H1 (cell line): ENCODE data around the gene KLF18. TPM values are rescaled to one million over a fixed set of nuclear protein-coding genes. Genes with fewer than 3 reads are reported as not detected.

Experiments
- CTCF ChIA-PET: fragments of 300-600 bp; sonication (Branson Sonifier 250); formaldehyde crosslinking; loops from one replicate; lab custom pipeline; 2021; ENCODE audit not compliant: partially characterized antibody; lab: Charles Lee
- POLR2A ChIA-PET: fragments of 300-600 bp; sonication (Branson Sonifier 250); formaldehyde crosslinking; loops from one replicate; lab custom pipeline; 2021; ENCODE audit warnings: inconsistent platforms; ENCODE audit not compliant: partially characterized antibody; lab: Charles Lee
- DNase-seq, 2 experiments: peaks; one replicate each; pipeline versions ENCODE4 v3.0.0 to v3.0.0-alpha.2; 2010 to 2022; ENCODE audit warnings: low spot score in 2 of 2, low read depth in 1 of 2, mixed read lengths in 1 of 2
- FAIRE-seq: peaks from 2 replicates; lab custom pipeline; 2011; peaks lifted over from hg19 to GRCh38; lab: Jason Lieb, UNC
- H2AFZ ChIP-seq: 2 replicates; pipeline ENCODE4 v1.8.1; 2012; ENCODE audit warnings: low read length, inconsistent platforms
- H2AK5ac ChIP-seq: 2 replicates; pipeline ENCODE4 v1.6.1; 2013; ENCODE audit warnings: low read depth, low read length
- H2BK120ac ChIP-seq: replicated peaks from 2 replicates; pipeline ENCODE3; 2013; ENCODE audit warnings: low read depth, low read length, inconsistent platforms
- H2BK12ac ChIP-seq: 2 replicates; pipeline ENCODE4 v1.6.1; 2013; ENCODE audit warnings: low read depth, low read length
- H2BK15ac ChIP-seq: 2 replicates; pipeline ENCODE4 v1.6.1; 2013; ENCODE audit warnings: low read length
- H2BK20ac ChIP-seq: 2 replicates; pipeline ENCODE4 v1.6.1; 2013; ENCODE audit warnings: low read length
- H2BK5ac ChIP-seq: 2 replicates; pipeline ENCODE4 v1.6.1; 2013; ENCODE audit warnings: low read depth, low read length
- H3K14ac ChIP-seq: 2 replicates; pipeline ENCODE4 v1.6.1; 2013; ENCODE audit warnings: inconsistent platforms; ENCODE audit not compliant: insufficient read length
- H3K18ac ChIP-seq: 2 replicates; pipeline ENCODE4 v1.6.1; 2013; ENCODE audit warnings: low read length; ENCODE audit errors: extremely low read depth
- H3K23ac ChIP-seq: 2 replicates; pipeline ENCODE4 v1.6.1; 2013; ENCODE audit warnings: inconsistent platforms; ENCODE audit not compliant: insufficient read length
- H3K23me2 ChIP-seq: 2 replicates; pipeline ENCODE4 v1.6.1; 2013; ENCODE audit warnings: low read depth, low read length
- H3K27ac ChIP-seq: 2 replicates; pipeline ENCODE4 v1.6.1; 2011; ENCODE audit warnings: low read depth, low read length, inconsistent platforms
- H3K27me3 ChIP-seq, 4 experiments: replicated peaks in 1 of 4; 1 replicate in 1 of 4; 2 replicates in 3 of 4; pipeline versions ENCODE4 v1.6.1 to v1.8.1; 2011 to 2013; ENCODE audit warnings: low read length in 3 of 4, mild to moderate bottlenecking in 3 of 4, inconsistent platforms in 2 of 4, mixed read lengths in 2 of 4, moderate library complexity in 1 of 4; ENCODE audit not compliant: control insufficient read depth in 3 of 4, insufficient read depth in 3 of 4; ENCODE audit errors: extremely low read depth in 1 of 4
- H3K36me3 ChIP-seq, 4 experiments: 2 replicates each; pipeline versions ENCODE4 v1.6.1 to v1.8.1; 2011 to 2013; ENCODE audit warnings: mild to moderate bottlenecking in 4 of 4, low read length in 3 of 4, moderate library complexity in 2 of 4, control low read depth in 1 of 4, inconsistent platforms in 1 of 4; ENCODE audit not compliant: insufficient read depth in 4 of 4, control insufficient read depth in 2 of 4
- H3K4ac ChIP-seq: replicated peaks from 2 replicates; pipeline ENCODE3; 2013; ENCODE audit warnings: low read length, low read depth, mixed read lengths, inconsistent platforms; ENCODE audit not compliant: insufficient read length
- H3K4me1 ChIP-seq, 4 experiments: replicated peaks in 1 of 4; 1 replicate in 1 of 4; 2 replicates in 3 of 4; pipeline versions ENCODE4 v1.6.1 to v1.8.1; 2011 to 2013; ENCODE audit warnings: low read length in 3 of 4, inconsistent platforms in 2 of 4, mixed read lengths in 1 of 4; ENCODE audit not compliant: insufficient read depth in 4 of 4, control insufficient read depth in 3 of 4
- H3K4me2 ChIP-seq, 2 experiments: 2 replicates each; pipeline versions ENCODE4 v1.6.1 to v1.8.1; 2011 to 2013; ENCODE audit warnings: low read depth in 2 of 2, low read length in 2 of 2, control low read depth in 1 of 2, inconsistent platforms in 1 of 2, mild to moderate bottlenecking in 1 of 2; ENCODE audit not compliant: insufficient read depth in 1 of 2
- H3K4me3 ChIP-seq, 4 experiments: fragments of 200-600, 300-600 bp in 1 of 4; sonication (generic), shearing (Covaris generic), sonication (Bioruptor Twin) in 1 of 4; 2 replicates each; pipeline versions ENCODE4 v1.5.1 to v1.8.1; 2011 to 2016; ENCODE audit warnings: low read length in 4 of 4, low read depth in 3 of 4, control low read depth in 2 of 4, inconsistent platforms in 2 of 4, mild to moderate bottlenecking in 2 of 4, mixed read lengths in 1 of 4, moderate library complexity in 1 of 4; ENCODE audit not compliant: insufficient read depth in 2 of 4; ENCODE audit errors: extremely low read depth in 1 of 4
- H3K56ac ChIP-seq: replicated peaks from 2 replicates; pipeline ENCODE3; 2013; ENCODE audit warnings: low read depth, mild to moderate bottlenecking, mixed read lengths, low read length, inconsistent platforms; ENCODE audit not compliant: insufficient read length
- H3K79me1 ChIP-seq: 2 replicates; pipeline ENCODE4 v1.6.1; 2013; ENCODE audit warnings: low read depth, low read length, control low read depth
- H3K79me2 ChIP-seq, 2 experiments: 2 replicates each; pipeline versions ENCODE4 v1.6.1 to v1.8.1; 2012 to 2013; ENCODE audit warnings: low read length in 2 of 2, mild to moderate bottlenecking in 2 of 2, inconsistent platforms in 1 of 2; ENCODE audit not compliant: insufficient read depth in 2 of 2, control insufficient read depth in 1 of 2
- H3K9ac ChIP-seq, 4 experiments: replicated peaks in 1 of 4; 1 replicate in 1 of 4; 2 replicates in 3 of 4; pipeline versions ENCODE4 v1.6.1 to v1.8.1; 2011 to 2013; ENCODE audit warnings: low read depth in 3 of 4, low read length in 3 of 4, control low read depth in 2 of 4, mild to moderate bottlenecking in 2 of 4, moderate library complexity in 2 of 4, inconsistent platforms in 1 of 4; ENCODE audit errors: extremely low read depth in 1 of 4
- H3K9me3 ChIP-seq, 2 experiments: 2 replicates each; pipeline versions ENCODE4 v1.6.1 to v1.8.1; 2012 to 2013; ENCODE audit warnings: mild to moderate bottlenecking in 2 of 2, moderate library complexity in 2 of 2, control low read depth in 1 of 2, inconsistent platforms in 1 of 2, low read depth in 1 of 2, low read length in 1 of 2, mixed read lengths in 1 of 2; ENCODE audit not compliant: insufficient read depth in 2 of 2
- H4K20me1 ChIP-seq, 2 experiments: replicated peaks in 1 of 2; 2 replicates each; pipeline versions ENCODE3 to v1.8.1; 2011 to 2013; ENCODE audit warnings: inconsistent platforms in 2 of 2, low read length in 2 of 2, mild to moderate bottlenecking in 1 of 2; ENCODE audit not compliant: insufficient read depth in 2 of 2, control insufficient read depth in 1 of 2
- H4K5ac ChIP-seq: 2 replicates; pipeline ENCODE4 v1.6.1; 2013; ENCODE audit warnings: low read length, low read depth, mixed read lengths, inconsistent platforms; ENCODE audit not compliant: insufficient read length
- H4K8ac ChIP-seq: 2 replicates; pipeline ENCODE4 v1.8.0; 2013; ENCODE audit warnings: mild to moderate bottlenecking, moderate library complexity, low read length, inconsistent platforms; ENCODE audit not compliant: insufficient read depth; ENCODE audit errors: extremely low read depth
- H4K91ac ChIP-seq: replicated peaks from 2 replicates; pipeline ENCODE3; 2013; ENCODE audit warnings: low read length, mixed read lengths, inconsistent platforms; ENCODE audit not compliant: insufficient read length
- ASH2L ChIP-seq: fragments of 200-600, 300-600 bp; sonication (generic); IDR thresholded peaks from one replicate; pipeline ENCODE4 v1.7.1; 2017; ENCODE audit warnings: low read length
- BCL11A ChIP-seq, 2 experiments: IDR thresholded peaks; one replicate each; pipeline ENCODE4 v1.6.1; 2011; ENCODE audit warnings: low read depth in 2 of 2, low read length in 2 of 2, mild to moderate bottlenecking in 2 of 2
- BRCA1 ChIP-seq: IDR thresholded peaks from 2 replicates; pipeline ENCODE4 v1.6.1; 2012; ENCODE audit warnings: low read depth, low read length, improper control_type of control experiment
- CBX8 ChIP-seq: fragments of 300-800, 300-1000 bp; sonication (generic); IDR thresholded peaks from 2 replicates; pipeline ENCODE4 v1.7.1; 2016; ENCODE audit warnings: low read depth, low read length, borderline replicate concordance
- NRF1 ChIP-seq: IDR thresholded peaks from 2 replicates; pipeline ENCODE4 v1.6.1; 2011; ENCODE audit warnings: mild to moderate bottlenecking, low read depth, low read length, improper control_type of control experiment
- ZNF274 ChIP-seq: IDR thresholded peaks from 2 replicates; pipeline ENCODE4 v1.7.0; 2012; ENCODE audit warnings: low read length, borderline replicate concordance; ENCODE audit errors: extremely low read depth
- WGBS, 2 experiments: shearing (Covaris generic) in 1 of 2; methylation state at CpG; one replicate each; pipeline versions ENCODE4 v1.1.6 to v1.1.7; 2013 to 2015; ENCODE audit warnings: low lambda C conversion rate in 2 of 2, mixed read lengths in 2 of 2, inconsistent platforms in 1 of 2, low coverage in 1 of 2, missing lambda C conversion rate in 1 of 2; ENCODE audit not compliant: insufficient replicate concordance in 2 of 2, insufficient coverage in 1 of 2, insufficient read length in 1 of 2; ENCODE audit errors: extremely low coverage in 1 of 2, missing lambda C conversion rate in 1 of 2; 5-methylcytosine and 5-hydroxymethylcytosine counted together
- polyA plus RNA-seq, 7 experiments: library from polyadenylated mRNA; depleted of rRNA in 3 of 7; stranded (reverse) in 5 of 7; unstranded in 2 of 7; fragments of >200 nt in 5 of 7; fragments of 200-250 nt in 2 of 7; gene quantifications; 1 replicate in 5 of 7; 2 replicates in 1 of 7; 4 replicates in 1 of 7; pipeline versions ENCODE4 v1.2.1 to v1.2.3, GENCODE V29; 2011 to 2013; ENCODE audit warnings: missing spikeins in 2 of 7, mixed read lengths in 2 of 7
- total RNA-seq: library from RNA; stranded (reverse); fragmentation: NEBNext Ultra II Directional; extraction: Animal tissue kit (Norgen Biotek cat#: 25700); gene quantifications from 2 replicates; pipeline ENCODE4 v1.2.1, GENCODE V29; 2021
- TF ChIP-seq, protein P1 (sequence below): IDR thresholded peaks from 2 replicates; pipeline ENCODE4 v1.6.1; 2012; ENCODE audit warnings: low read length, inconsistent platforms
- TF ChIP-seq, protein P2 (sequence below): IDR thresholded peaks from 2 replicates; pipeline ENCODE4 v1.6.1; 2012; ENCODE audit warnings: inconsistent platforms
- TF ChIP-seq, protein P3 (sequence below): IDR thresholded peaks from 2 replicates; pipeline ENCODE4 v1.6.1; 2011; ENCODE audit warnings: low read length, improper control_type of control experiment

KLF18 gene
- total and polyA plus RNA-seq, 2 of the 8 experiments (the other 6 are each of a cell fraction or from before 2014, with no cell fraction given): 0.09 to 0.15 TPM

DNA sequence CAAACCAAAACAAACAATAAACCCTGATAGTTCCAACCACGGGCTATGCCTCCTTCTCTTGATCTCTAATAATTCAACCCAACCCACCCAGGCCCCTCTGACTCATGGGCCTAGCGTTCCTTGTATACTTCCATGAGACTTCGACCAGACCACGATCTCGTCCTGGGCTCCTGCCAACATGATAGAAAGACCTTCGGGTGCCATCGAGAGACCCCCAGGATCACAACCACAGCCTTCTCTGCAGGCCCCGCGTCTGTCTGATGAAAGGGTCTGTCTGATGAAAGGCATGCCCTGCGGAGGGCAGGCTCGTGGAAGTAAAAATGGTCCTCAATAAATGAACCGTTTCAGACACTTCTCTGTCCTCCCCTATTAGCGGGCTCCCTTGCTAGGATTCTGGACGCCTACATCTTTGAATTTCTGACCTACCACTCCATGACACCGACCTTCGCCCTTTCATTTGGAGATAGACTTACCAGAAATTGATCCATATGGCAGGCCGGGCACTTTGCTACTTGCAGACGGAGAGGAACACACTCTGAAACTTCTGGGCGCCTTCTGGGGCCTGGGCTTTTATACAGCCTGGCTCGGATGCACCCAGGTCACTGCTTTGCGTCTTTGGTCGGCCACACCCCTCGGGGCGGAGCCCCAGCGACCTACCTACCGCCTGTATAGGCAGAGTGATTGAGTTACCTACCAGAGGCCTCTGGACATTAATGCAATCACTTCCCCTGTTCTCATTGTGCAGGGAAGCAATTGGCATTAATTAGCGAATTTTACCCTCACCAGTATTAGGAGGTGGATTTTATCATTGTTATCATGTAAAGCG lies 5.3 kb upstream of the KLF18 start:
- no peak overlapping the region for H3K56ac ChIP-seq
- CTCF ChIA-PET: no interaction called here
- H3K14ac ChIP-seq: no peak overlapping the region
- no peaks in the 10 kb centered on the region for H3K79me2 ChIP-seq
- H3K4me1 ChIP-seq: peaks cover 0 to 3% (median 0%) of the 10 kb centered on the region in 4 experiments; a peak in 2 of 7 replicates
- WGBS, 2 experiments: 86% methylated on average over 28 of the region's 28 CpGs; no CpG with 5 or more reads in 1 of the 2 experiments
- no peak overlapping the region for H4K91ac ChIP-seq
- H3K18ac ChIP-seq: no peak overlapping the region
- H4K8ac ChIP-seq: no peak overlapping the region; the same call in 1 of the 2 replicates
- FAIRE-seq (no peak), DNase-seq (peak in 1 of 2 experiments; percentile 48)
- H4K5ac ChIP-seq: no peak overlapping the region
- no peaks in the 10 kb centered on the region for H3K36me3 ChIP-seq
- no peak overlapping the region for H3K23ac ChIP-seq
- no peaks in the 10 kb centered on the region for H3K23me2 ChIP-seq
- no peak overlapping the region for H3K9ac ChIP-seq
- H3K4ac ChIP-seq: no peak overlapping the region
- 0 out of 4 replicates have a peak, but pooled peaks cover 0 to 6% of the 10 kb centered on the region in 2 experiments for H3K9me3 ChIP-seq
- no peak overlapping the region for H2BK20ac ChIP-seq
- H2BK12ac ChIP-seq: no peak overlapping the region
- no peak overlapping the region for H3K4me2 ChIP-seq
- no peak overlapping the region for H3K27ac ChIP-seq
- H2BK120ac ChIP-seq: no peak overlapping the region
- H2BK5ac ChIP-seq: no peak overlapping the region
- H2BK15ac ChIP-seq: no peak overlapping the region
- H3K27me3 ChIP-seq: no peaks in the 10 kb centered on the region
- H3K4me3 ChIP-seq: no peak overlapping the region
- H3K79me1 ChIP-seq: no peaks in the 10 kb centered on the region
- no peaks in the 10 kb centered on the region for H4K20me1 ChIP-seq
- no peak overlapping the region for H2AK5ac ChIP-seq
- peak overlapping the region; percentile 82; the same call in 1 of the 2 replicates for H2AFZ ChIP-seq
- POLR2A ChIA-PET: interaction anchor here (0.6 kb wide), 1 partner anchor 102 kb away, joined by 3 read pairs; no protein-coding TSS in a partner anchor
- TF ChIP-seq, protein P1, sequence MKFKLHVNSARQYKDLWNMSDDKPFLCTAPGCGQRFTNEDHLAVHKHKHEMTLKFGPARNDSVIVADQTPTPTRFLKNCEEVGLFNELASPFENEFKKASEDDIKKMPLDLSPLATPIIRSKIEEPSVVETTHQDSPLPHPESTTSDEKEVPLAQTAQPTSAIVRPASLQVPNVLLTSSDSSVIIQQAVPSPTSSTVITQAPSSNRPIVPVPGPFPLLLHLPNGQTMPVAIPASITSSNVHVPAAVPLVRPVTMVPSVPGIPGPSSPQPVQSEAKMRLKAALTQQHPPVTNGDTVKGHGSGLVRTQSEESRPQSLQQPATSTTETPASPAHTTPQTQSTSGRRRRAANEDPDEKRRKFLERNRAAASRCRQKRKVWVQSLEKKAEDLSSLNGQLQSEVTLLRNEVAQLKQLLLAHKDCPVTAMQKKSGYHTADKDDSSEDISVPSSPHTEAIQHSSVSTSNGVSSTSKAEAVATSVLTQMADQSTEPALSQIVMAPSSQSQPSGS: no peak
- no peak for TF ChIP-seq BCL11A (IDR thresholded peaks at IDR 0.05; ENCODE audit: low read depth in 2 of 2, low read length in 2 of 2)
- no peak for TF ChIP-seq ZNF274
- TF ChIP-seq BRCA1: no peak
- TF ChIP-seq CBX8: no peak
- no peak for TF ChIP-seq ASH2L
- TF ChIP-seq, protein P2, sequence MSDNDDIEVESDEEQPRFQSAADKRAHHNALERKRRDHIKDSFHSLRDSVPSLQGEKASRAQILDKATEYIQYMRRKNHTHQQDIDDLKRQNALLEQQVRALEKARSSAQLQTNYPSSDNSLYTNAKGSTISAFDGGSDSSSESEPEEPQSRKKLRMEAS: no peak
- TF ChIP-seq, protein P3, sequence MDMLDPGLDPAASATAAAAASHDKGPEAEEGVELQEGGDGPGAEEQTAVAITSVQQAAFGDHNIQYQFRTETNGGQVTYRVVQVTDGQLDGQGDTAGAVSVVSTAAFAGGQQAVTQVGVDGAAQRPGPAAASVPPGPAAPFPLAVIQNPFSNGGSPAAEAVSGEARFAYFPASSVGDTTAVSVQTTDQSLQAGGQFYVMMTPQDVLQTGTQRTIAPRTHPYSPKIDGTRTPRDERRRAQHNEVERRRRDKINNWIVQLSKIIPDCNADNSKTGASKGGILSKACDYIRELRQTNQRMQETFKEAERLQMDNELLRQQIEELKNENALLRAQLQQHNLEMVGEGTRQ: no peak
- no peak for TF ChIP-seq NRF1
